Coronary artery (tissue), 2 donors: ENCODE measurements around the gene COL27A1.

Source experiments
- DNase-seq: peaks from one replicate; pipeline ENCODE4 v3.0.0-alpha.2; 2017; ENCODE audit warnings: low spot score
- H3K27ac ChIP-seq, 2 donors: fragments of 200-600 bp; sonication (generic); one replicate each; pipeline ENCODE4 v1.5.1; 2016 to 2019
- H3K4me3 ChIP-seq: fragments of 200-600 bp; sonication (generic); 2 replicates; pipeline ENCODE4 v1.5.1; 2016; ENCODE audit warnings: mild to moderate bottlenecking, moderate library complexity
- CTCF ChIP-seq: fragments of 200-600 bp; sonication (generic); IDR thresholded peaks from one replicate; pipeline ENCODE4 v1.5.1; 2019; ENCODE audit warnings: antibody characterized with exemption

The COL27A1 gene

GRCh38 chr9:114204265-114204664 lies 48.9 kb downstream of the COL27A1 start:
- DNase-seq = no peak
- no peak for TF ChIP-seq CTCF
- Histone ChIP-seq H3K27ac (no peak overlapping the region), H3K4me3 (no peak overlapping the region)

- peak overlapping the region; percentile 61 to 84 for H3K27ac ChIP-seq
- DNase-seq = peak; percentile 82
- TF ChIP-seq CTCF = no peak
- H3K4me3 ChIP-seq = no peak overlapping the region
These were observed 50.1 kb downstream of the COL27A1 start for GRCh38 chr9:114205171-114206015.

GRCh38 chr9:114206221-114206789 lies 51.0 kb downstream of the COL27A1 start:
- no peak for TF ChIP-seq CTCF
- Histone ChIP-seq H3K4me3 (no peak overlapping the region), H3K27ac (peak overlapping the region; percentile 21 to 84)
- DNase-seq = no peak

GRCh38 chr9:114207034-114207810 lies 51.9 kb downstream of the COL27A1 start:
- Histone ChIP-seq H3K4me3 (no peak overlapping the region), H3K27ac (peak overlapping the region; percentile 21 to 84)
- no peak for DNase-seq
- TF ChIP-seq CTCF = no peak

GRCh38 chr9:114207845-114208244 lies 52.5 kb downstream of the COL27A1 start:
- DNase-seq = no peak
- TF ChIP-seq CTCF = no peak
- H3K4me3 ChIP-seq = no peak overlapping the region
- H3K27ac ChIP-seq = peak overlapping the region in 1 of 2 donors; percentile 84

GRCh38 chr9:114209151-114209550 lies 53.8 kb downstream of the COL27A1 start:
- no peak overlapping the region for H3K4me3 ChIP-seq
- DNase-seq = no peak
- TF ChIP-seq CTCF = no peak

More at GRCh38 chr9:114209151-114209550, 53.8 kb downstream of the COL27A1 start:
- H3K27ac ChIP-seq = no peak overlapping the region
